ENCODE data around the gene FZD10.

The FZD10 gene

GRCh38 chr12:130132831-130133511 is 29.3 kb upstream of the FZD10 start:
- DNase-seq (ENCODE audit: low spot score), result no peak

DNA sequence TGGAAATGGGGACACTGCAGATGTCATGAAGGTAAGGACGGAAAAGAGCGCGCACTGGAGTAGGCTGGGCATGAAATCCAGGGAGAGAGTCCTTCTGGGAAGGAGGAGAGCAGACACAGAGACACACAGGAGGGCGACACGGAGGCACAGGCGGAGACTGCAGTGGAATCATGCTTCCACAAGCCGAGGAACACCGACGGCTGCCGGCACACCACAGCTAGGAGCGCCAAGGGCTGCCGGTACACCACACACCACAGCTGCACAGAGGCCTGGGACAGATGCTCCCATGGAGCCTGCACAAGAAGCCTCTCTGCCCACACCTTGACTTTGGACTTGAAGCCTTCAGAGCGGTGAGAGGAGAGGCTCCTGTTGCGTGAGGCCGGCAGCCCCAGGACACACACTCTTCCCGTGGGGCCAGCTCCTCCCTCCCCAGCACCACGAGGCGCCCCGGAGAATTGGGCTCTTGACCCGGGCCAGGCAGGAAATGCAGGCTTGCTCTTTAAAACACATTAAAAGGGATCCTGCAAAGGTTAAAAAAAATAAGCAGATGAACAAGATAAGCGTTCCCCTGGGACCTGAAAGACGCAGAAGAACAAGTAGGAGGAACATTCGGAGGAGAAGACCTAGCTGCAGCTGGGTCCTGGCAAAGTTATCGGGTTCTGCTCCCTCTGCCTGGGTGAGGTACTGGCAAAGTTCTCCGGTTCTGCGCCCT is 28.3 kb upstream of the FZD10 start:
- no peak for DNase-seq (ENCODE audit: low spot score)

DNA sequence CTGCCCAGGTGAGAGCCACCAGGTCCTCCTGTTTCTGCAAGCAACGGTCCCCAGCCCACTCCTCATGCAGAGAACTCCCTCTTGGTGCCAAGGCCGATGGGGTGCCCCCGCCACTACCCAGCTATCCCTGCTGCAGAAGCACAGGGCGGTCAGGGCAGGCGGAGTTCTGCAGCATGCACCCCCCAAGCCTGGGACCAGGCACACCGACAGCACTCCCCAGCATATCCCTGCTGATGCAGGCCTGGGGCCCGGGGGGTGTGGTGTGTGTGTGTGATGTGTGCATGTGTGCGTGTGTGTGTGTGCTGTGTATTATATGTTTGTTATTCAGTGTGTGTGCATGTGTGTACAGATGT is 27.7 kb upstream of the FZD10 start:
- no peak for DNase-seq (ENCODE audit: low spot score)

GRCh38 chr12:130136509-130137039 is 25.7 kb upstream of the FZD10 start:
- DNase-seq (ENCODE audit: low spot score), result no peak

GRCh38 chr12:130137040-130138018 is 24.9 kb upstream of the FZD10 start:
- no peak for DNase-seq (ENCODE audit: low spot score)

GRCh38 chr12:130138478-130138877 is 23.8 kb upstream of the FZD10 start:
- DNase-seq (ENCODE audit: low spot score), result no peak

GRCh38 chr12:130139567-130140421 is 22.5 kb upstream of the FZD10 start:
- no peak for DNase-seq (ENCODE audit: low spot score)

GRCh38 chr12:130141105-130141504 is 21.2 kb upstream of the FZD10 start:
- no peak for DNase-seq (ENCODE audit: low spot score)

GRCh38 chr12:130141901-130142683 is 20.2 kb upstream of the FZD10 start:
- DNase-seq (ENCODE audit: low spot score), result no peak

GRCh38 chr12:130142736-130143135 is 19.5 kb upstream of the FZD10 start:
- DNase-seq (ENCODE audit: low spot score), result no peak

GRCh38 chr12:130143136-130143535 is 19.1 kb upstream of the FZD10 start:
- no peak for DNase-seq (ENCODE audit: low spot score)

DNA sequence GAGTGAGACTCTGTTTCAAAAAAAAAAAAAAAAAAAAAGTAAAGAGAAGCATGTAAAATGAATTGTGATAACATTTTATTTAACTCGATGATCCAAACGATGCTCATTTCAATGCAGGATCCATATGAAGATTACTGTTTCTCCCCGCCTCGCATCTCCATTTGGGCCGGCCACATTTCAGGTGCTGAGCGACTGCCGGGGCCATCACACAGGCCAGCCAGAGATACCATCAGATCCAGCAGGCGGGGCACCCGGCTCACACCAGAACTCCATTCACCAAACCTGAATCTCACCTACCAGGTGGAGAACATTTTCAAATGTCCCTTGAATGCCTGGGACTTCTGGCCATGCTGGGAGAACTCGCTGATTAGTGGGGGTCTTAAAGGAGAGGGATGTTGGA is 18.0 kb upstream of the FZD10 start:
- no peak for DNase-seq (ENCODE audit: low spot score)

DNA sequence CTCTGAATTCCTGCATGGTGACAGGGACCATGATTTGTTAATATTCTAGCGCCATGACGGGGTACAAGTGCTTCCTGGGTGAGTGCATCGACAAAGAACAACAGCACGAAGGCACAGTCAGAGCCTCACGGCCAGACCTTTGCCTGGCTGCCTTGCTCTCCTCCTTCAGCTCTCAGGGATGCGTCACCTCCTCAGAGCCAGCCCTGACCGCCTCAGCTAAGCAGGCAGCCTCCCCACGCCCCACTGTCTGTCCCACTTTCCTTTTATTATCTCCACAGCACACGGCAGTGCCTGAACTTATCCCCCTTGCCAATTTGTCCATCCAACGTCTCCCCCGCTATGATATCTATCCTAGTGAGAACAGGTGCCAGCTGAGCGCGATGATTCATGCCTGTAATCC is 16.5 kb upstream of the FZD10 start:
- DNase-seq (ENCODE audit: low spot score), result no peak

DNA sequence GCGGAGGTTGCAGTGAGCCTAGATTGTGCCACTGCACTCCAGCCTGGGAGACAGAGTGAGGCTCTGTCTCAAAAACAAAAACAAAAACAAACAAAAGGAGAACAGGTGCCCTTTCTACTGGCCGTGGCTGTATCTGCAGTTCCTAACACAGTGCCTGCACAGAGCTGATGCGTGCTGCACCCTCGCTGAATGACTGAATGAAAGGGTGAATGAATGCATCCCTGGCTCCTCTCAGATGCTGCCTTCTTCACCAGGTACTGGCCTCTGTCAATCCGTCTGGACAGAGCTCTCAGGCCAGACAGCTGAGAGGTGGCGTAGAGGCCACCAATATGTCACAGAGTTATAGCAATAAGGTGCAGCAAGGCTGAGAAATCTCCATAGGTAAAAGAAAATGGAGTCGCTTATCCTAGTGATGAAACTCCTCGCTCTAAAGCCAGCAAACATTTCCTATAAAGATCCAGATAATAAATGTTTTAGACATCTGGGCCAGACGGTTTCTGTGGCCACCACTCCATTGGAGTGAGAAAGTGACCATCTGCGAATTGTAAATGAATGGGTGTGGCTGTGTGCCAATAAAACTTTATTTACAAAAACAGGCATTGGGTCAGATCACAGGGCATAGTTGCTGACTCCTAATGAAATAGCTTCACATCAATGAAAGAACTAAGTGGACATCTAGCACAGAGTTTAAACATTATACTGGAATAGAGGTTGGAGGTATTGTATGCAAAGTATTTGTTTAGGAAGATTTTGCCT is 15.9 kb upstream of the FZD10 start:
- no peak for DNase-seq (ENCODE audit: low spot score)

DNA sequence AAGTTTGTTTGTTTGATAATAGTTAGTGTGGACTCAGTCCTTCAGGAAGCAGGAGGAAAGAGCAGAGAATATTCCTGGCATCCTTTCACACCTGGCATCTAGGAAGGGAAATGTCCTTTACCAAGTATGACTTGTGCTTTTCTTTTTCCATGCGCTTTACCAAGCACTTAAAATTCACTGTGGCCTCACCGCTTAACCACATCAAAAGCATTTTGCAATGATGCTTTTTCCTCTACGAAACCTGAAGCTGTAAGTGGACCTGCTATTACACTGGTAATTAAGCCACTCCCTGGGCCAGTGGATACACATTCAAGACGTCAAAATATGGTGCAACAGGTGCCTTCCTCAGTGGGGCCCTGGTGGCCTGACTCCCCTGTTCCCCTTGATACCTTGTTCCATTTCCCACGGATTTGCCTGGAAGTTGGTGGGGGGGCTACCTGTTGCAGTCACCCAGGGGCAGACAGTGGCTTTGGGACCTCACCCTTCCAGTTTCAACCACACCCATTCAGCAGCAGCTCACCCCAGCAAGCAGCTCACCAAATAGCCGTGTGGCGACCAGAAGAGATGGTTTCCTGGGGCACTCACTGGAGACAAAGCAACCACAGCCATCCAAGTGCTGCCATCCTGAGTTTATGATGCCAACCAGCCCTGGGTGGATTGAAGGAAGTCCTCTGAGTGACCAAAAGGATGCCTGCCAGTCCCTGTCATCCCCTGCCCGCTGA is 14.2 kb upstream of the FZD10 start:
- no peak for DNase-seq (ENCODE audit: low spot score)

DNA sequence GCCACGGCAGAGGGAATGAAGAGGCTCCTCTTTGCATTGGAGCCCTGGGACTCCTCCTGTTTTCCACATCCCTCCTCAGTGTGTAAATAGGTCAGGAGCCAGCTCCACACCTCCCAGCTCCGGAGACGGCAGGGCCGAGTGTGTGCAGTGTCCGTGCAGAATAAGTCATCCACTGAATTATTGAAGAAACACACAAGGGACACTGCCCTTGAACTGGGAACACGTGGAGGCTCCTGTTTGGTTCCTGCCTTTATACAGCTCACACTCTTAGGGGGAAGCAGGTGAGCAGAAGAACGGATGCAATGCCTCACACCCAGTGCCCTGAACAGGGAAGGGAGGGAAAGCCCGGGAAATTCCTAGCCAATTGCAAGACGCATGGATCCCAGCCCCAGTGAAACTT is 10.4 kb upstream of the FZD10 start:
- DNase-seq (ENCODE audit: low spot score), result no peak

- no peak for DNase-seq (ENCODE audit: low spot score)
These were observed 9.9 kb upstream of the FZD10 start for GRCh38 chr12:130152386-130152785.

DNA sequence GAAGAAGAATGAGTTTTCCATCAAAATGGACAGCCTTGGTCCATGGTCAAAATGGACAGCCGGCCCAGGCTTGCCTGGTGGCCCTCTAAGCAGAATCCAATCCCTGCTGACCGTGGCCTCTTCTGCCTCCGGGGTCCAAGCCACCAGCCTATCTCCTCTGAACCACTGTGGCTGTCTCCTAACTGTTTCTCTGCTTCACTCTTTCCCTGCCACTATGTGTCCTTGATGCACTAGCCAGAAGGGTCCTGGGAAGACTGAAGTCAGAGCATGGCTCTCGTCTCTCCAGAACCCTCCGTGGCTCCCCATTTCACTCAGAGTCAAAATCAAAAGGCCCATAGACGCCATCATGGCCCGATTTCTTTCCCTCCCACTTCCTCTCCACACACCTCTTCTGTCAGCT is 8.5 kb upstream of the FZD10 start:
- DNase-seq (ENCODE audit: low spot score), result no peak
